ENCODE measurements around the gene PPP1R27.

The PPP1R27 gene

GRCh38 chr17:81863123-81863675, 28.3 kb upstream of the PPP1R27 start:
- Histone ChIP-seq H3K4me3 (ENCODE audit: control insufficient read depth in 1 of 7, extremely low read depth in 1 of 7, insufficient read depth in 4 of 7, low read depth in 2 of 7, low read length in 6 of 7) (no peak overlapping the region), H3K27ac (ENCODE audit: insufficient read depth in 1 of 2, low read depth in 1 of 2, low read length in 2 of 2, poor library complexity in 1 of 2, severe bottlenecking in 2 of 2) (no peak overlapping the region), H3K9me3 (ENCODE audit: control extremely low read depth in 1 of 5, control insufficient read depth in 4 of 5, insufficient read depth in 2 of 5, low read depth in 1 of 5, low read length in 4 of 5) (no peaks in the 10 kb centered on the region), H3K36me3 (ENCODE audit: control insufficient read depth in 4 of 4, insufficient read depth in 4 of 4, low read length in 3 of 4) (peaks cover 5 to 47% (median 22%) of the 10 kb centered on the region in 4 experiments), H3K27me3 (replicated peaks in 2 of 5; ENCODE audit: control insufficient read depth in 4 of 5, insufficient read depth in 5 of 5, low read length in 4 of 5) (no peaks in the 10 kb centered on the region), H3K4me1 (ENCODE audit: control extremely low read depth in 1 of 4, control insufficient read depth in 4 of 4, insufficient read depth in 4 of 4, low read length in 3 of 4) (peaks cover 5 to 52% (median 45%) of the 10 kb centered on the region in 4 experiments)
- ChIA-PET CTCF (interaction anchor here (0.6 kb wide), 1 partner anchor 9 kb away, joined by 3 read pairs; no protein-coding TSS in a partner anchor), POLR2A (no interaction called here)
- 96% methylated on average over 2 of the region's 6 CpGs for WGBS (ENCODE audit: insufficient coverage)
- DNase-seq: no peak

GRCh38 chr17:81860756-81861568, 26.1 kb upstream of the PPP1R27 start:
- WGBS (ENCODE audit: insufficient coverage): under 1% methylated on average over 64 of the region's 74 CpGs
- Histone ChIP-seq H3K4me3 (ENCODE audit: control insufficient read depth in 1 of 7, extremely low read depth in 1 of 7, insufficient read depth in 4 of 7, low read depth in 2 of 7, low read length in 6 of 7) (peak overlapping the region; percentile 22 to 90 (median 76)), H3K27me3 (replicated peaks in 2 of 5; ENCODE audit: control insufficient read depth in 4 of 5, insufficient read depth in 5 of 5, low read length in 4 of 5) (no peaks in the 10 kb centered on the region), H3K36me3 (ENCODE audit: control insufficient read depth in 4 of 4, insufficient read depth in 4 of 4, low read length in 3 of 4) (peaks cover 8 to 38% (median 23%) of the 10 kb centered on the region in 4 experiments), H3K27ac (ENCODE audit: insufficient read depth in 1 of 2, low read depth in 1 of 2, low read length in 2 of 2, poor library complexity in 1 of 2, severe bottlenecking in 2 of 2) (peak overlapping the region; percentile 96 to 99), H3K9me3 (ENCODE audit: control extremely low read depth in 1 of 5, control insufficient read depth in 4 of 5, insufficient read depth in 2 of 5, low read depth in 1 of 5, low read length in 4 of 5) (no peaks in the 10 kb centered on the region), H3K4me1 (ENCODE audit: control extremely low read depth in 1 of 4, control insufficient read depth in 4 of 4, insufficient read depth in 4 of 4, low read length in 3 of 4) (peaks cover 5 to 30% (median 28%) of the 10 kb centered on the region in 4 experiments)
- DNase-seq: peak; percentile 100
- ChIA-PET POLR2A (interaction anchor here (0.6 to 1.9 kb wide), 8 partner anchors 9 to 237 kb away, joined by 3 to 21 read pairs (median 3); partner anchors contain the start of genes ARHGDIA, FASN and MCRIP1), CTCF (interaction anchor here (1.0 to 1.6 kb wide), 2 partner anchors 9 to 130 kb away, joined by 3 to 5 read pairs; no protein-coding TSS in a partner anchor)

DNA sequence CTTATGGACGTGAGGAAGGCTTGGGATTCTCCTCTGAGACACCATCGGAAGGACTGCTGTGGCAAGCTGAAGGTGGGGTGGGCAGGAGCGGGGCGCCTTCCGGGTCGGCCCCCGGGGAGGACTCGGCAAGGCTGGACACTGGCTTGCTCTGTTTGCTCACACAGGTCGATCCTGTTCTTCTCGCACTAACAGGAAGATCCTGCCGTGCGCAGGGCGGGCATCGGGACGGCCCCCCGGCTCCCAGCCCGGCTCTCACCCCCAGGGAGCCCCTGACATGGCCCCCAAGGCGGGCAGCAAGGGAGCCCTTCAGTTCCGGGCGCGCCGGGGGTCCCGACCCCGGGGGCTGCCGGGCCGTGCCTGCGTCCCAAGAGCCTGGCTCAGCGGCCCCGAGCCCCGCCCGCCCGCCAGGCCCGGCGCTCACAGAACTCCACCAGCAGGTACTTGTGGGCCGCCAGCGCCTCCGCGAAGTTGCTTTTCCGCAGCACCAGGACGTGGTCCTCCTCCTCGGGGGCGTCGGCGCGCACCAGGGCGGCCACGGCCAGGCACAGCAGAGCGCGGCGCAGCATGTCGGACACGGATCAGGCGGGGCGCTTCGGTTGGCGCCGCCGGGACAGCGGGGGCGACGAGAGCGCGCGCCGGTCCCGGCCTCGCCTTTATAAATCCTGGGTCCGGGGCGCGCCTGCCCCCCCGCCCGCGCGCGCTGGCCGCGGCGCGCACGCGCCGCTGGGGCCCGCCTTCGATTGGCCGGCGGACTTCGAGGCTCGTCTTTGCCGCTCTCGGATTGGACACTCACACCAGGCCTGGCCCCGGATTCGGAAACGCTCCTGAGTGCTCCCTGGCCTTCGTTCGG, 25.3 kb upstream of the PPP1R27 start, which contains the start of gene P4HB:
P4HB (minus strand) TSS at position 630 of the 850 bp plus-strand sequence; CDS start at position 566, 64 bp downstream.
- CTCF ChIA-PET: interaction anchor here (0.8 to 1.6 kb wide), 3 partner anchors 9 to 129 kb away, joined by 3 to 5 read pairs (median 3); no protein-coding TSS in a partner anchor
- H3K9me3 ChIP-seq (ENCODE audit: control extremely low read depth in 1 of 5, control insufficient read depth in 4 of 5, insufficient read depth in 2 of 5, low read depth in 1 of 5, low read length in 4 of 5): no peaks in the 10 kb centered on the region
- H3K27ac ChIP-seq (ENCODE audit: insufficient read depth in 1 of 2, low read depth in 1 of 2, low read length in 2 of 2, poor library complexity in 1 of 2, severe bottlenecking in 2 of 2): peak within 1 kb of the TSS; percentile 96 to 99
- 0% methylated on average over 90 of the region's 95 CpGs for WGBS (ENCODE audit: insufficient coverage)
- H3K27me3 ChIP-seq (replicated peaks in 2 of 5; ENCODE audit: control insufficient read depth in 4 of 5, insufficient read depth in 5 of 5, low read length in 4 of 5): no peaks in the 10 kb centered on the region
- no peak for DNase-seq
- H3K4me3 ChIP-seq (ENCODE audit: control insufficient read depth in 1 of 7, extremely low read depth in 1 of 7, insufficient read depth in 4 of 7, low read depth in 2 of 7, low read length in 6 of 7): peak within 1 kb of the TSS; percentile 75 to 92 (median 80)
- POLR2A ChIA-PET: interaction anchor here (0.6 to 1.9 kb wide), 7 partner anchors 10 to 238 kb away, joined by 3 to 21 read pairs (median 3); partner anchors contain the start of genes ARHGDIA and FASN
- peaks cover 5 to 30% (median 27%) of the 10 kb centered on the region in 4 experiments for H3K4me1 ChIP-seq (ENCODE audit: control extremely low read depth in 1 of 4, control insufficient read depth in 4 of 4, insufficient read depth in 4 of 4, low read length in 3 of 4)
- peaks cover 10 to 39% (median 26%) of the 10 kb centered on the region in 4 experiments for H3K36me3 ChIP-seq (ENCODE audit: control insufficient read depth in 4 of 4, insufficient read depth in 4 of 4, low read length in 3 of 4)

DNA sequence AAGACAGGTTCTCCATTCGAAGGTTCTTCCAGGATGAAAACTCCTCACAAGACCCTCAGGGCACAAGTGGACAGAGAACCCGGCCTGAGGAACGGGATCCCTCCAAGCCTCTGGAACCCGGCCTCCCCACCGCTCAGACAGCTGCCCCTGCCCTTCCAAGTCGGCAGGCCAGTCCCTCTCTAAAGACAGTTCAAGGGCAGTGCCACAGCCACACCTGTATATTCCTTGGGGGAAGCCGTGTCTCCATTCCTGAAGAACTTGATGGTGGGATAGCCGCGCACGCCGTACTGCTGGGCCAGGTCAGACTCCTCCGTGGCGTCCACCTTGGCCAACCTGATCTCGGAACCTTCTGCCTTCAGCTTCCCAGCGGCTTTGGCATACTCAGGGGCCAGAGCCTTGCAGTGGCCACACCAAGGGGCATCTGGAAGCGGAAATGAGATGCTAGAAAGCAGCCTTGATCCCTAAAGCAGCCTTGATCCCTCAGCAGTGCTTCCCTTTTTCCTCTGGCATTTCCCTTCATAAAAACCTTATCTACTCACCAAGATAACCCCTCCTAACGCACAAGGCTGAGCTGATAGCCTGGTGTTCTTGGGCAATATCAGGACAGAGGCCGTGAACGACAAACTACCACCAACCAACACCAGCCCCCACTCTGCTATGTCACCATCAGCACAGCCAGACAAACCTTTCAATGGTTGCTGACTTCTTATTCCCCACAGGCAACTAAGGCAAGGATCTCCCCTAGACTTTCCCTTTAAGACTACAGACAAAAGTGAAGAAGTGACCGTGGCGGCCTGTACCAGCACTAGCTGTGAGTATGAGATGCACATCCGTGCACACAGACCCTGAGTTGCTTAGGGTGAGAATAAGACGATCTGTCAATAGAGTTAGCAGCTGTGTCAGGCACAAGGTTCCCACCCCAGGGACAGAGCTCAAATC, 24.4 kb upstream of the PPP1R27 start:
- ChIA-PET CTCF (interaction anchor here (0.8 kb wide), 1 partner anchor 10 kb away, joined by 3 read pairs; no protein-coding TSS in a partner anchor), POLR2A (interaction anchor here (0.7 to 1.8 kb wide), 2 partner anchors 11 to 145 kb away, joined by 3 to 4 read pairs; no protein-coding TSS in a partner anchor)
- Histone ChIP-seq H3K4me1 (ENCODE audit: control extremely low read depth in 1 of 4, control insufficient read depth in 4 of 4, insufficient read depth in 4 of 4, low read length in 3 of 4) (peaks cover 5 to 30% (median 27%) of the 10 kb centered on the region in 4 experiments), H3K27ac (ENCODE audit: insufficient read depth in 1 of 2, low read depth in 1 of 2, low read length in 2 of 2, poor library complexity in 1 of 2, severe bottlenecking in 2 of 2) (peak overlapping the region; percentile 86 to 95), H3K36me3 (ENCODE audit: control insufficient read depth in 4 of 4, insufficient read depth in 4 of 4, low read length in 3 of 4) (peaks cover 12 to 44% (median 33%) of the 10 kb centered on the region in 4 experiments), H3K9me3 (ENCODE audit: control extremely low read depth in 1 of 5, control insufficient read depth in 4 of 5, insufficient read depth in 2 of 5, low read depth in 1 of 5, low read length in 4 of 5) (no peaks in the 10 kb centered on the region), H3K4me3 (ENCODE audit: control insufficient read depth in 1 of 7, extremely low read depth in 1 of 7, insufficient read depth in 4 of 7, low read depth in 2 of 7, low read length in 6 of 7) (peak overlapping the region; percentile 75 to 92 (median 80)), H3K27me3 (replicated peaks in 2 of 5; ENCODE audit: control insufficient read depth in 4 of 5, insufficient read depth in 5 of 5, low read length in 4 of 5) (no peaks in the 10 kb centered on the region)
- WGBS (ENCODE audit: insufficient coverage): 75% methylated on average over 22 of the region's 23 CpGs
- no peak for DNase-seq

- WGBS (ENCODE audit: insufficient coverage): 96% methylated on average over 26 of the region's 30 CpGs
- H3K4me1 ChIP-seq (ENCODE audit: control extremely low read depth in 1 of 4, control insufficient read depth in 4 of 4, insufficient read depth in 4 of 4, low read length in 3 of 4): peaks cover 5 to 30% (median 27%) of the 10 kb centered on the region in 4 experiments
- ChIA-PET POLR2A (interaction anchor here (1.1 to 1.8 kb wide), 2 partner anchors 9 to 10 kb away, joined by 4 read pairs; no protein-coding TSS in a partner anchor), CTCF (no interaction called here)
- H3K4me3 ChIP-seq (ENCODE audit: control insufficient read depth in 1 of 7, extremely low read depth in 1 of 7, insufficient read depth in 4 of 7, low read depth in 2 of 7, low read length in 6 of 7): peak overlapping the region in 2 of 7 experiments; percentile 79 to 90
- no peak for DNase-seq
- H3K36me3 ChIP-seq (ENCODE audit: control insufficient read depth in 4 of 4, insufficient read depth in 4 of 4, low read length in 3 of 4): peaks cover 10 to 48% (median 37%) of the 10 kb centered on the region in 4 experiments
- H3K9me3 ChIP-seq (ENCODE audit: control extremely low read depth in 1 of 5, control insufficient read depth in 4 of 5, insufficient read depth in 2 of 5, low read depth in 1 of 5, low read length in 4 of 5): no peaks in the 10 kb centered on the region
- peak overlapping the region in 1 of 2 experiments; percentile 95 for H3K27ac ChIP-seq (ENCODE audit: insufficient read depth in 1 of 2, low read depth in 1 of 2, low read length in 2 of 2, poor library complexity in 1 of 2, severe bottlenecking in 2 of 2)
- no peaks in the 10 kb centered on the region for H3K27me3 ChIP-seq (replicated peaks in 2 of 5; ENCODE audit: control insufficient read depth in 4 of 5, insufficient read depth in 5 of 5, low read length in 4 of 5)
Observed at GRCh38 chr17:81858170-81858966, 23.5 kb upstream of the PPP1R27 start.
